ENCODE data around the gene VWA8.

Gene VWA8

GRCh38 chr13:41568972-41569351 is 391.9 kb downstream of the VWA8 start:
- TF ChIP-seq CTCF (IDR thresholded peaks at IDR 0.05; ENCODE audit: control insufficient read depth, insufficient read depth, low read depth, low read length, missing control alignments): no peak
- no peak overlapping the region for H3K4me3 ChIP-seq (ENCODE audit: control insufficient read depth, low read depth, low read length)
- DNase-seq (ENCODE audit: low read depth): peak; percentile 33

GRCh38 chr13:41568143-41568971 is 392.6 kb downstream of the VWA8 start:
- no peak for TF ChIP-seq CTCF (IDR thresholded peaks at IDR 0.05; ENCODE audit: control insufficient read depth, insufficient read depth, low read depth, low read length, missing control alignments)
- H3K4me3 ChIP-seq (ENCODE audit: control insufficient read depth, low read depth, low read length): no peak overlapping the region
- no peak for DNase-seq (ENCODE audit: low read depth)

GRCh38 chr13:41567363-41567762 is 393.5 kb downstream of the VWA8 start:
- DNase-seq (ENCODE audit: low read depth): no peak
- H3K4me3 ChIP-seq (ENCODE audit: control insufficient read depth, low read depth, low read length): no peak overlapping the region

DNA sequence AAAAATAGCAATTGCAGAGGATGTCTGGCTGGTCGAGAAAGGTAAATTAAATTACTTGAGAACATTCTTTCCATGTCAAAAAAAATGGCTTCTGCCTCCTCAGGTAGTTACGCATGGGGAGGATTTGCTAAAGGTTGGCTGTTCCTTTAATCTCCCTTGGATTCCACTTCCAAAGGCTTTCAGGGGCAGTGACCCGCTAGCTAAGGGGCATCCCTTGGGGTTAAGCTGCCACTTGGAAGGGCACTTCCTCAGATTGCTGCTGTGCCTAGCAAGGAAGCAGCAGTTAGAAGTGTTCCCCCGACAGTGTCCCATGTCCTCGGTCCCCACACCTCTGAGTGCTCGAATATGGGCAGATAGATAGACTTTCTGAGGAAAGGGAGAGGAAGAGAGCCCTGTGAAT is 395.1 kb downstream of the VWA8 start:
- H3K4me3 ChIP-seq (ENCODE audit: control insufficient read depth, low read depth, low read length): no peak overlapping the region
- no peak for TF ChIP-seq CTCF (IDR thresholded peaks at IDR 0.05; ENCODE audit: control insufficient read depth, insufficient read depth, low read depth, low read length, missing control alignments)
- DNase-seq (ENCODE audit: low read depth): no peak

More at GRCh38 chr13:41567363-41567762, 393.5 kb downstream of the VWA8 start:
- no peak for TF ChIP-seq CTCF (IDR thresholded peaks at IDR 0.05; ENCODE audit: control insufficient read depth, insufficient read depth, low read depth, low read length, missing control alignments)

GRCh38 chr13:41565216-41565615 is 395.7 kb downstream of the VWA8 start:
- DNase-seq (ENCODE audit: low read depth): peak; percentile 27
- no peak for TF ChIP-seq CTCF (IDR thresholded peaks at IDR 0.05; ENCODE audit: control insufficient read depth, insufficient read depth, low read depth, low read length, missing control alignments)

DNA sequence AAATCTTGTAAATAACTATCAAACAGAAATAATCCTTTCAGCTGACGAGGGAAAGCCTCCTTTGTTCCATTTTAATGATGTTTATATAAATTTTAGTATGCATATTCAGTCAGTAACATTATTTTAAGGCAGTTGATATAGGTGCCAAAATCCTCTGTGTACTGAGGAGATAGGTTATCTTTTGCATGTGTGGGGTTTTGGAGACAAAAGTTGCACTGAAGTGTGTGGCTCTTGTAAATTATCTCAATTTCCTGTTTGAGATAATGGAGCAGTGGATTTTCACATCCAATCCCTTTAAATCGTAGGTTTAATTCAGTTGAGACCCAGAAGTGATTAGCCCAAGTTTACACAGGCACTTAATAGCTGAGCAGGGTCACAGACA is 396.9 kb downstream of the VWA8 start:
- H3K4me3 ChIP-seq (ENCODE audit: control insufficient read depth, low read depth, low read length): no peak overlapping the region
- no peak for DNase-seq (ENCODE audit: low read depth)
- TF ChIP-seq CTCF (IDR thresholded peaks at IDR 0.05; ENCODE audit: control insufficient read depth, insufficient read depth, low read depth, low read length, missing control alignments): no peak

More at GRCh38 chr13:41565216-41565615, 395.7 kb downstream of the VWA8 start:
- H3K4me3 ChIP-seq (ENCODE audit: control insufficient read depth, low read depth, low read length): no peak overlapping the region
